A549 treated with DMSO at 1 μM for 4 hours (cell line): ENCODE results near the gene FKBP8. TPM values are rescaled to one million over a fixed set of nuclear protein-coding genes. Genes with fewer than 3 reads are reported as not detected.

Experiments used
- total RNA-seq: library from RNA; stranded (reverse); fragments of 200-300 nt; extraction: Qiagen RNA extraction; gene quantifications from 5 replicates; pipeline ENCODE4 v1.2.3, GENCODE V29; 2022; ENCODE audit warnings: low read depth

Gene FKBP8
- 133 to 151 TPM (median 136 TPM) in 5 replicates for total RNA-seq

GRCh38 chr19:18542941-18543813, at the start of gene FKBP8:
Gene FKBP8 (minus strand): TSS chr19:18543573. CDS start chr19:18541970, 1,603 bp downstream.

GRCh38 chr19:18588611-18589379, 45.4 kb upstream of the FKBP8 start, which contains the start of gene REX1BD:
Gene REX1BD (plus strand): TSS chr19:18588798. CDS start chr19:18588802, 4 bp downstream.

GRCh38 chr19:18571564-18572344, 28.4 kb upstream of the FKBP8 start, which contains the start of gene UBA52:
Gene UBA52 (plus strand): TSS chr19:18571857. CDS start chr19:18573301, 1,444 bp downstream.

GRCh38 chr19:18557411-18558201, 14.2 kb upstream of the FKBP8 start, which contains the start of gene KXD1:
Gene KXD1 (plus strand): TSS chr19:18557870. CDS start chr19:18562057, 4,187 bp downstream.

GRCh38 chr19:18521692-18522123, 21.7 kb downstream of the FKBP8 start, which contains the start of gene ELL:
Gene ELL (minus strand): TSS chr19:18522070. CDS start chr19:18522055, 15 bp downstream.

Other genes starting within 250 kb of the FKBP8 start
- 214 to 233 TPM (median 229 TPM) in 5 replicates for gene LSM4, start 220.5 kb downstream of the FKBP8 start, total RNA-seq
- gene PGPEP1, start 203.0 kb downstream of the FKBP8 start, total RNA-seq: 2.2 to 4.3 TPM (median 3.7 TPM) in 5 replicates
- gene GDF15, start 157.4 kb downstream of the FKBP8 start, total RNA-seq: 40.6 to 72.6 TPM (median 50.5 TPM) in 5 replicates
- not detected in 5 replicates for gene LRRC25, start 146.0 kb downstream of the FKBP8 start, total RNA-seq
- gene SSBP4, start 124.2 kb downstream of the FKBP8 start, total RNA-seq: 42.9 to 62.5 TPM (median 44.8 TPM) in 5 replicates
- 30.2 to 44.3 TPM (median 37.1 TPM) in 5 replicates for gene ISYNA1, start 105.4 kb downstream of the FKBP8 start, total RNA-seq
- 4.9 to 5.5 TPM (median 5.0 TPM) in 5 replicates for gene ELL, start 21.5 kb downstream of the FKBP8 start, total RNA-seq
- gene KXD1, start 14.3 kb upstream of the FKBP8 start, total RNA-seq: 87.9 to 111 TPM (median 98.4 TPM) in 5 replicates
- 1,087 to 1,167 TPM (median 1,108 TPM) in 5 replicates for gene UBA52, start 28.3 kb upstream of the FKBP8 start, total RNA-seq
- gene REX1BD, start 45.2 kb upstream of the FKBP8 start, total RNA-seq: 37.0 to 53.9 TPM (median 50.4 TPM) in 5 replicates
- 1.5 to 4.5 TPM (median 3.0 TPM) in 5 replicates for gene CRLF1, start 63.2 kb upstream of the FKBP8 start, total RNA-seq
- gene TMEM59L, start 69.3 kb upstream of the FKBP8 start, total RNA-seq: 3.6 to 6.3 TPM (median 5.4 TPM) in 5 replicates
- gene KLHL26, start 93.5 kb upstream of the FKBP8 start, total RNA-seq: 3.1 to 4.4 TPM (median 3.2 TPM) in 5 replicates
- 2.2 to 5.6 TPM (median 4.6 TPM) in 5 replicates for gene CRTC1, start 140.1 kb upstream of the FKBP8 start, total RNA-seq
- gene COMP, start 247.7 kb upstream of the FKBP8 start, total RNA-seq: 0.03 to 0.06 TPM (median 0.06 TPM) in 3 of 5 replicates, not detected in the others